HPDE6-E6E7 (cell line): ENCODE data around the gene ATP5F1D.

Experiments used
- DNase-seq: peaks from one replicate; pipeline ENCODE4 v3.0.0; 2011; ENCODE audit warnings: missing footprints; ENCODE audit errors: extremely low spot score

The ATP5F1D gene

GRCh38 chr19:1220976-1221903 is 20.3 kb upstream of the ATP5F1D start:
- DNase-seq = no peak

GRCh38 chr19:1221904-1222255 is 19.7 kb upstream of the ATP5F1D start:
- DNase-seq = no peak

GRCh38 chr19:1222394-1222793 is 19.2 kb upstream of the ATP5F1D start:
- DNase-seq = no peak

- no peak for DNase-seq
These were observed 18.3 kb upstream of the ATP5F1D start for GRCh38 chr19:1223018-1223855.

GRCh38 chr19:1224047-1224825 is 17.3 kb upstream of the ATP5F1D start:
- DNase-seq = no peak

GRCh38 chr19:1224847-1225246 is 16.7 kb upstream of the ATP5F1D start:
- DNase-seq = no peak

GRCh38 chr19:1225440-1226226 is 15.9 kb upstream of the ATP5F1D start:
- DNase-seq = no peak

- no peak for DNase-seq
These were observed 15.4 kb upstream of the ATP5F1D start for GRCh38 chr19:1226227-1226518.

GRCh38 chr19:1226522-1227303 is 14.8 kb upstream of the ATP5F1D start:
- DNase-seq = no peak

- DNase-seq = no peak
These were observed 14.1 kb upstream of the ATP5F1D start for GRCh38 chr19:1227304-1228054.

GRCh38 chr19:1228161-1228957 is 13.2 kb upstream of the ATP5F1D start:
- no peak for DNase-seq

- DNase-seq = no peak
These were observed 12.3 kb upstream of the ATP5F1D start for GRCh38 chr19:1229056-1229923.

GRCh38 chr19:1229924-1230782 is 11.4 kb upstream of the ATP5F1D start:
- DNase-seq = no peak

GRCh38 chr19:1230783-1231489 is 10.6 kb upstream of the ATP5F1D start:
- DNase-seq = no peak

GRCh38 chr19:1231729-1232637 is 9.6 kb upstream of the ATP5F1D start:
- no peak for DNase-seq
